Uterus (tissue), 4 donors: ENCODE data around the gene CBFB. TPM values are rescaled to one million over a fixed set of nuclear protein-coding genes. Genes with fewer than 3 reads are reported as not detected.

ENCODE experiments used
- DNase-seq, 2 donors: peaks; one replicate each; pipeline ENCODE4 v3.0.0-alpha.2; 2019 to 2020
- H3K27ac ChIP-seq, 2 donors: fragments of 200-600 bp; sonication (generic); 1 replicate in 1 of 2; 2 replicates in 1 of 2; pipeline ENCODE4 v1.5.1; 2016 to 2018
- H3K27me3 ChIP-seq, 2 donors: fragments of 200-600 bp; sonication (generic); one replicate each; pipeline ENCODE4 v1.5.1; 2018 to 2019; ENCODE audit warnings: control low read depth in 1 of 2
- H3K36me3 ChIP-seq, 2 donors: fragments of 200-600 bp; sonication (generic); one replicate each; pipeline ENCODE4 v1.5.1; 2019; ENCODE audit warnings: control low read depth in 1 of 2
- H3K4me1 ChIP-seq, 2 donors: fragments of 200-600 bp; sonication (generic); one replicate each; pipeline ENCODE4 v1.5.1; 2018 to 2019; ENCODE audit warnings: control low read depth in 1 of 2
- H3K4me3 ChIP-seq, 2 donors: fragments of 200-600 bp; sonication (generic); 1 replicate in 1 of 2; 2 replicates in 1 of 2; pipeline ENCODE4 v1.5.1; 2018 to 2019; ENCODE audit warnings: mild to moderate bottlenecking in 1 of 2
- H3K9me3 ChIP-seq, 2 donors: fragments of 200-600 bp; sonication (generic); one replicate each; pipeline ENCODE4 v1.5.1; 2019; ENCODE audit warnings: control low read depth in 1 of 2
- POLR2A ChIP-seq, 2 donors: fragments of 450-650 bp; IDR thresholded peaks; one replicate each; pipeline ENCODE4 v1.6.1; 2016; ENCODE audit warnings: antibody characterized with exemption in 2 of 2, mild to moderate bottlenecking in 1 of 2, moderate library complexity in 1 of 2
- intact Hi-C: fragments of 100-400 bp; cut with DNase I; formaldehyde crosslinking; loops from one replicate; pipeline ENCODE4 v1.15.1; 2023; ENCODE audit warnings: low total_unique reads
- total RNA-seq, 4 donors: library from RNA; depleted of rRNA in 3 of 4; stranded (reverse); fragments of >200 nt in 3 of 4; gene quantifications; one replicate each; pipeline versions ENCODE4 v1.1.0 to v1.2.4, GENCODE V29; 2014 to 2023
- TF ChIP-seq, protein P1 (sequence below), 4 experiments: fragments of 200-600 bp in 2 of 4; fragments of 450-650 bp in 2 of 4; sonication (generic) in 2 of 4; IDR thresholded peaks; one replicate each; pipeline ENCODE4 v1.5.1; 2016 to 2019; ENCODE audit warnings: antibody characterized with exemption in 4 of 4, mild to moderate bottlenecking in 2 of 4, moderate library complexity in 1 of 4
- donor health status: DM: yes; HTN: yes; CAD: no.

The CBFB gene
- total RNA-seq, 4 donors from 2014 or later, result 42.1 to 108 (median 75.9) TPM

- Histone ChIP-seq H3K9me3 (no peaks in the 10 kb centered on the region), H3K4me3 (no peak overlapping the region), H3K27ac (no peak overlapping the region), H3K27me3 (no peaks in the 10 kb centered on the region), H3K36me3 (no peaks in the 10 kb centered on the region), H3K4me1 (peaks cover 0 to 8% of the 10 kb centered on the region in 2 donors)
- TF ChIP-seq, protein P1, sequence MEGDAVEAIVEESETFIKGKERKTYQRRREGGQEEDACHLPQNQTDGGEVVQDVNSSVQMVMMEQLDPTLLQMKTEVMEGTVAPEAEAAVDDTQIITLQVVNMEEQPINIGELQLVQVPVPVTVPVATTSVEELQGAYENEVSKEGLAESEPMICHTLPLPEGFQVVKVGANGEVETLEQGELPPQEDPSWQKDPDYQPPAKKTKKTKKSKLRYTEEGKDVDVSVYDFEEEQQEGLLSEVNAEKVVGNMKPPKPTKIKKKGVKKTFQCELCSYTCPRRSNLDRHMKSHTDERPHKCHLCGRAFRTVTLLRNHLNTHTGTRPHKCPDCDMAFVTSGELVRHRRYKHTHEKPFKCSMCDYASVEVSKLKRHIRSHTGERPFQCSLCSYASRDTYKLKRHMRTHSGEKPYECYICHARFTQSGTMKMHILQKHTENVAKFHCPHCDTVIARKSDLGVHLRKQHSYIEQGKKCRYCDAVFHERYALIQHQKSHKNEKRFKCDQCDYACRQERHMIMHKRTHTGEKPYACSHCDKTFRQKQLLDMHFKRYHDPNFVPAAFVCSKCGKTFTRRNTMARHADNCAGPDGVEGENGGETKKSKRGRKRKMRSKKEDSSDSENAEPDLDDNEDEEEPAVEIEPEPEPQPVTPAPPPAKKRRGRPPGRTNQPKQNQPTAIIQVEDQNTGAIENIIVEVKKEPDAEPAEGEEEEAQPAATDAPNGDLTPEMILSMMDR (IDR thresholded peaks at IDR 0.05), result no peak
- no peak for TF ChIP-seq POLR2A (IDR thresholded peaks at IDR 0.05)
- DNase-seq, result no peak
- intact Hi-C loops, result no loop called here
Observed at GRCh38 chr16:67017421-67017750, 11.6 kb upstream of the CBFB start.

- no peaks in the 10 kb centered on the region for H3K9me3 ChIP-seq
- peaks cover 0 to 8% of the 10 kb centered on the region in 2 donors for H3K4me1 ChIP-seq
- no peak overlapping the region for H3K27ac ChIP-seq
- no peaks in the 10 kb centered on the region for H3K27me3 ChIP-seq
- H3K36me3 ChIP-seq, result no peaks in the 10 kb centered on the region
- intact Hi-C loops, result no loop called here
- H3K4me3 ChIP-seq, result no peak overlapping the region
- DNase-seq, result peak; percentile 40 to 43
- TF ChIP-seq POLR2A (IDR thresholded peaks at IDR 0.05), result no peak
- TF ChIP-seq, protein P1 (IDR thresholded peaks at IDR 0.05), result peak; percentile 35 to 59 (median 44)
Observed at GRCh38 chr16:67017810-67018488, 11.0 kb upstream of the CBFB start.

DNA sequence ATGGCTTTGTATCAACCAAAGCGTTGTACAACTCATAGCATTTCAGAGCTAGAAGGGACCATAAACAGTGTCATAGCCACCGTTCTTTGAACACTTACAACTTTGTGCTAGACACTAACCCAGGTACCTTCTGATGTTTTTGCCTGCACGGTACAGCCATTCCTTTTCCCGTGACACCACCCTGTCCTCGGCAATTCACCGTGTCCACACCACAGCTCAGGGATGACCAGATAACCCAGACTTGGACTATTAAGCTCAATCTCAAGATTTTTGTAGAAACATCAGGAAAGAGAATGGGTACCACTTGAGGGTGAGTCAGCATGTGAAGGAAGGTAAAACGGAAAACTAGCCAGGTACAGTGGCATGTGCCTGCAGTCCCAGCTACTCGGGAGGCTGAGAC, 9.8 kb upstream of the CBFB start:
- intact Hi-C loops, result no loop called here
- Histone ChIP-seq H3K27me3 (no peaks in the 10 kb centered on the region), H3K36me3 (no peaks in the 10 kb centered on the region), H3K4me3 (no peak overlapping the region), H3K27ac (no peak overlapping the region), H3K4me1 (no peaks in the 10 kb centered on the region), H3K9me3 (no peaks in the 10 kb centered on the region)
- TF ChIP-seq, protein P1 (IDR thresholded peaks at IDR 0.05), result no peak
- no peak for TF ChIP-seq POLR2A (IDR thresholded peaks at IDR 0.05)
- peak; percentile 1 to 8 for DNase-seq

GRCh38 chr16:67021321-67021720, 7.6 kb upstream of the CBFB start:
- no peak for TF ChIP-seq POLR2A (IDR thresholded peaks at IDR 0.05)
- TF ChIP-seq, protein P1 (IDR thresholded peaks at IDR 0.05), result no peak
- intact Hi-C loops, result no loop called here
- Histone ChIP-seq H3K27ac (no peak overlapping the region), H3K4me3 (no peak overlapping the region), H3K27me3 (no peaks in the 10 kb centered on the region), H3K36me3 (no peaks in the 10 kb centered on the region), H3K9me3 (no peaks in the 10 kb centered on the region), H3K4me1 (no peaks in the 10 kb centered on the region)
- no peak for DNase-seq

DNA sequence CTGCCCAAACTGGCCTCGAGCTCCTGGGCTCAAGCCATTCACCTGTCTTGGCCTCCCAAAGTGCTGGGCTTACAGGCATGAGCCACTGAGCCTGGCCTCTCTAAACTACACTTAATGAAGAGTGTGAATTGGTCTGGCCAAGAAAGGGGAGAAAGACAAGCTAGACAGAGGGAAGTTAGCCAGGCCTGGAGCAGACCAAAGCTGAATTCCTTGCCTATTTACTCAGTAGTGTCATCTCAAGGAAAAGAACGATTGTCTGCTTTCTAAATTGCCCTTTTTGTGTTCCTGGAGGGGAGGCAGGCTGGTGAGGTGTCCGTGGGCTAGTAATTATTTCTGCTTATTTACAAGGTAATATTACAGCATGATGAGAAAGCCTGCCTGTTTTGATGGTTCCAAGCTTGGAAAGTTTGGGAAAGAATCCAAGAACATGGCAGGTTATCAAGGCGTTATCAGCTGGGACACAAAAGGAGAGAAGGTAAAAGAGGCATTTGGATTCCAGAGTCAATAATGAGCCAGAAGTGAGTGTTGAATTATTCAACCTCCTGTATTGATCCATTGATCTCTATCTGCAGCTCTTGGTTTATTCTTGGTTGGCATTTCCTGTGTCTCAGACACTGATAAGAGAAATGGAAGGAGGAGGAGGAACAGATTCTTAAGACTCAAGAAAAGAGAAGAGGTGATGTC, 6.3 kb upstream of the CBFB start:
- Histone ChIP-seq H3K4me1 (no peaks in the 10 kb centered on the region), H3K4me3 (no peak overlapping the region), H3K9me3 (no peaks in the 10 kb centered on the region), H3K36me3 (no peaks in the 10 kb centered on the region), H3K27me3 (no peaks in the 10 kb centered on the region), H3K27ac (peak overlapping the region; percentile 0 to 41)
- TF ChIP-seq POLR2A (IDR thresholded peaks at IDR 0.05), result no peak
- TF ChIP-seq, protein P1 (IDR thresholded peaks at IDR 0.05), result no peak
- DNase-seq, result no peak
- intact Hi-C loops, result no loop called here
